ENCODE measurements around the gene CBR3. TPM values are rescaled to one million over a fixed set of nuclear protein-coding genes. Genes with fewer than 3 reads are reported as not detected.
"Not testable (repeated sequence)": the region's sequence is repeated elsewhere in the genome, so short reads cannot be mapped to it uniquely, and the experiment has no call there.

Gene CBR3
- total RNA-seq = 10 to 100 TPM in 3 of 8 experiments, 1 to 10 TPM in 1, under 1 TPM in 1, not detected in 3; 0.16 to 16.7 (median 10.7) TPM

- Histone ChIP-seq H3K4me1 (replicated peaks in 1 of 2) (peaks cover 0 to 9% of the 10 kb centered on the region in 2 donors), H3K27ac (no peak within 1 kb of the TSS), H3K4me3 (peak within 1 kb of the TSS; percentile 26 to 38 (median 32))
- peak in 6 of 8 experiments; percentile 12 to 68 (median 36) for ATAC-seq (replicated peaks in 6 of 8)
- 0 to 2% (median 0%) methylated on average over 2 to 20 of the region's 53 CpGs; no CpG with 5 or more reads in 7 of the 10 experiments for WGBS, 10 experiments
- in situ Hi-C loops (cut with MboI; ENCODE audit: low pct_unique_long_range_greater_than_20kb in 2 of 9, low sequenced_read_pairs in 9 of 9, unreplicated experiment in 9 of 9) = loop anchor here in 2 of 9 experiments (25.0 kb wide), 1 partner anchor 202 kb away; no protein-coding TSS in a partner anchor
Observed at GRCh38 chr21:36134803-36135390, at the start of gene CBR3. Gene CBR3 (plus strand): TSS chr21:36135079. CDS start chr21:36135193, 114 bp downstream.

- Histone ChIP-seq H3K27ac (no peak overlapping the region), H3K4me3 (no peak overlapping the region), H3K4me1 (replicated peaks in 1 of 2) (no peaks in the 10 kb centered on the region)
- ATAC-seq (replicated peaks in 6 of 8) = peak in 5 of 8 experiments; percentile 22 to 89 (median 72)
- WGBS, 10 experiments = 37 to 100% (median 79%) methylated on average over 1 to 4 of the region's 6 CpGs; no CpG with 5 or more reads in 2 of the 10 experiments
- in situ Hi-C loops (cut with MboI; ENCODE audit: low pct_unique_long_range_greater_than_20kb in 2 of 9, low sequenced_read_pairs in 9 of 9, unreplicated experiment in 9 of 9) = no loop called here
Observed at GRCh38 chr21:36087362-36088138, 47.3 kb upstream of the CBR3 start.

GRCh38 chr21:36089946-36090345 lies 44.9 kb upstream of the CBR3 start:
- H3K4me3 ChIP-seq = no peak overlapping the region
- H3K27ac ChIP-seq = no peak overlapping the region
- in situ Hi-C loops (cut with MboI; ENCODE audit: low pct_unique_long_range_greater_than_20kb in 2 of 9, low sequenced_read_pairs in 9 of 9, unreplicated experiment in 9 of 9) = no loop called here
- no peaks in the 10 kb centered on the region for H3K4me1 ChIP-seq (replicated peaks in 1 of 2)
- no peak for ATAC-seq (replicated peaks in 6 of 8)
- WGBS, 10 experiments = 62 to 92% (median 76%) methylated on average over 1 to 3 of the region's 3 CpGs

GRCh38 chr21:36092681-36093080 lies 42.2 kb upstream of the CBR3 start:
- Histone ChIP-seq H3K4me3 (no peak overlapping the region), H3K27ac (no peak overlapping the region), H3K4me1 (replicated peaks in 1 of 2) (no peaks in the 10 kb centered on the region)
- in situ Hi-C loops (cut with MboI; ENCODE audit: low pct_unique_long_range_greater_than_20kb in 2 of 9, low sequenced_read_pairs in 9 of 9, unreplicated experiment in 9 of 9) = no loop called here
- no peak for ATAC-seq (replicated peaks in 6 of 8)

GRCh38 chr21:36093512-36093911 lies 41.4 kb upstream of the CBR3 start:
- in situ Hi-C loops (cut with MboI; ENCODE audit: low pct_unique_long_range_greater_than_20kb in 2 of 9, low sequenced_read_pairs in 9 of 9, unreplicated experiment in 9 of 9) = no loop called here
- Histone ChIP-seq H3K4me3 (no peak overlapping the region), H3K27ac (no peak overlapping the region), H3K4me1 (replicated peaks in 1 of 2) (no peaks in the 10 kb centered on the region)
- 50 to 100% (median 64%) methylated on average over 1 of the region's 1 CpG; no CpG with 5 or more reads in 3 of the 10 experiments for WGBS, 10 experiments
- ATAC-seq (replicated peaks in 6 of 8) = no peak

- Histone ChIP-seq H3K4me3 (no peak overlapping the region), H3K4me1 (replicated peaks in 1 of 2) (no peaks in the 10 kb centered on the region), H3K27ac (no peak overlapping the region)
- ATAC-seq (replicated peaks in 6 of 8) = no peak
- 0 to 73% (median 43%) methylated on average over 1 of the region's 1 CpG; no CpG with 5 or more reads in 1 of the 10 experiments for WGBS, 10 experiments
- in situ Hi-C loops (cut with MboI; ENCODE audit: low pct_unique_long_range_greater_than_20kb in 2 of 9, low sequenced_read_pairs in 9 of 9, unreplicated experiment in 9 of 9) = no loop called here
Observed at GRCh38 chr21:36096398-36097290, 38.2 kb upstream of the CBR3 start.

GRCh38 chr21:36097427-36098181 lies 37.3 kb upstream of the CBR3 start:
- H3K4me1 ChIP-seq (replicated peaks in 1 of 2) = no peaks in the 10 kb centered on the region
- whole genome bisulfite sequencing, 10 experiments = 43 to 86% (median 64%) methylated on average over 1 to 8 of the region's 8 CpGs; no CpG with 5 or more reads in 2 of the 10 experiments
- peak in 3 of 8 experiments; percentile 82 to 100 (median 100) for ATAC-seq (replicated peaks in 6 of 8)
- in situ Hi-C loops (cut with MboI; ENCODE audit: low pct_unique_long_range_greater_than_20kb in 2 of 9, low sequenced_read_pairs in 9 of 9, unreplicated experiment in 9 of 9) = no loop called here
- H3K4me3 ChIP-seq = no peak overlapping the region
- no peak overlapping the region for H3K27ac ChIP-seq

- no peak for ATAC-seq (replicated peaks in 6 of 8)
- in situ Hi-C loops (cut with MboI; ENCODE audit: low pct_unique_long_range_greater_than_20kb in 2 of 9, low sequenced_read_pairs in 9 of 9, unreplicated experiment in 9 of 9) = no loop called here
- Histone ChIP-seq H3K27ac (no peak overlapping the region), H3K4me1 (replicated peaks in 1 of 2) (no peaks in the 10 kb centered on the region), H3K4me3 (no peak overlapping the region)
- 17 to 80% (median 69%) methylated on average over 1 to 2 of the region's 2 CpGs; no CpG with 5 or more reads in 4 of the 10 experiments for WGBS, 10 experiments
Observed at GRCh38 chr21:36098182-36098532, 36.7 kb upstream of the CBR3 start.

GRCh38 chr21:36099000-36099399 lies 35.9 kb upstream of the CBR3 start:
- H3K27ac ChIP-seq = no peak overlapping the region
- in situ Hi-C loops (cut with MboI; ENCODE audit: low pct_unique_long_range_greater_than_20kb in 2 of 9, low sequenced_read_pairs in 9 of 9, unreplicated experiment in 9 of 9) = no loop called here
- H3K4me3 ChIP-seq = no peak overlapping the region
- H3K4me1 ChIP-seq (replicated peaks in 1 of 2) = no peaks in the 10 kb centered on the region
- no peak for ATAC-seq (replicated peaks in 6 of 8)
- WGBS, 10 experiments = 89 to 100% (median 93%) methylated on average over 1 to 3 of the region's 3 CpGs; no CpG with 5 or more reads in 1 of the 10 experiments

GRCh38 chr21:36099695-36100211 lies 35.1 kb upstream of the CBR3 start:
- in situ Hi-C loops (cut with MboI; ENCODE audit: low pct_unique_long_range_greater_than_20kb in 2 of 9, low sequenced_read_pairs in 9 of 9, unreplicated experiment in 9 of 9); H3K27ac ChIP-seq; H3K4me3 ChIP-seq; ATAC-seq (replicated peaks in 6 of 8); H3K4me1 ChIP-seq (replicated peaks in 1 of 2): not testable (repeated sequence)
- 0 to 84% (median 33%) methylated on average over 1 to 9 of the region's 13 CpGs; no CpG with 5 or more reads in 4 of the 10 experiments for WGBS, 10 experiments

GRCh38 chr21:36100971-36101641 lies 33.8 kb upstream of the CBR3 start:
- Histone ChIP-seq H3K27ac (no peak overlapping the region), H3K4me3 (no peak overlapping the region), H3K4me1 (replicated peaks in 1 of 2) (no peaks in the 10 kb centered on the region)
- WGBS, 10 experiments = 21 to 89% (median 75%) methylated on average over 3 to 6 of the region's 6 CpGs
- in situ Hi-C loops (cut with MboI; ENCODE audit: low pct_unique_long_range_greater_than_20kb in 2 of 9, low sequenced_read_pairs in 9 of 9, unreplicated experiment in 9 of 9) = no loop called here
- ATAC-seq (replicated peaks in 6 of 8) = no peak

- no peak for ATAC-seq (replicated peaks in 6 of 8)
- H3K27ac ChIP-seq = no peak overlapping the region
Observed at GRCh38 chr21:36103434-36103833, 31.4 kb upstream of the CBR3 start.

More at GRCh38 chr21:36103434-36103833, 31.4 kb upstream of the CBR3 start:
- Histone ChIP-seq H3K4me3 (no peak overlapping the region), H3K4me1 (replicated peaks in 1 of 2) (no peaks in the 10 kb centered on the region)
- in situ Hi-C loops (cut with MboI; ENCODE audit: low pct_unique_long_range_greater_than_20kb in 2 of 9, low sequenced_read_pairs in 9 of 9, unreplicated experiment in 9 of 9) = no loop called here

Data from motor neuron (in vitro differentiated cells).